Measurements from ENCODE around the gene SSBP4. TPM values are rescaled to one million over a fixed set of nuclear protein-coding genes. Genes with fewer than 3 reads are reported as not detected.

Gene SSBP4
- total and polyA plus RNA-seq, 9 of the 15 experiments (the other 6 are each of a cell fraction or from before 2014, with no cell fraction given): 1.1 to 189 (median 39.0) TPM

DNA sequence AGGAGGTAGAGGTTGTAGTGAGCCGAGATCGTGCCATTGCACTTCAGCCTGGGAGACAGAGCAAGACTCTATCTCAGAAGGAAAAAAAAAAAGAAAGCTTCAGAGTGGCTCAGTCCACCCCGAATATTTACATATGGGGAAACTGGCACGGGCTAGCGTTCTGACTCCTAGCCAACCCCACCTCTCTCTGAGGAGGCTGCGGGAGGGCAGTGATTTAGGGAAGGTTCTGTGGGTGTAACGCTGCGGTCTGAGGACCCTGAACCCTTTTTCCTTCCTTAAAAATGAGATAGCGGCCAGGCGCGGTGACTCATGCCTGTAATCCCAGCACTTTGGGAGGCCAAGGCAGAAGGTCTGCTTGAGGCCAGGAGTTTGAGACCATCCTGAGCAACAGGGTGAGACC is 26.8 kb upstream of the SSBP4 start (continued):
- TF ChIP-seq RHOXF2B (CRISPR knock-in tag; conservative IDR thresholded peaks at IDR 0.05) (no peak), SMARCA5 (IDR thresholded peaks at IDR 0.05) (no peak), ARID1B (IDR thresholded peaks at IDR 0.05) (peak; percentile 75), BHLHE40 (IDR thresholded peaks at IDR 0.05; ENCODE audit: low read length) (peak; percentile 29; the same call in 1 of the 2 replicates), HDAC1 (IDR thresholded peaks at IDR 0.05) (peak in 1 of 2 experiments; percentile 68; a peak in 2 of 4 replicates), ZBTB1 (CRISPR knock-in tag; IDR thresholded peaks at IDR 0.05; ENCODE audit: borderline replicate concordance, low read depth) (peak; percentile 28; the same call in 1 of the 2 replicates), NFIC (IDR thresholded peaks at IDR 0.05) (0 out of 2 replicates have a peak, but pooled peaks have one; percentile 29), RCOR1 (IDR thresholded peaks at IDR 0.05; ENCODE audit: borderline replicate concordance in 1 of 2, low read depth in 2 of 2, low read length in 2 of 2) (peak; percentile 78 to 94; a peak in 3 of 4 replicates), BCOR (IDR thresholded peaks at IDR 0.05) (0 out of 2 replicates have a peak, but pooled peaks have one; percentile 6), ESRRA (IDR thresholded peaks at IDR 0.05; ENCODE audit: borderline replicate concordance, low read depth) (peak; percentile 13; the same call in 1 of the 2 replicates), POLR3A (IDR thresholded peaks at IDR 0.05; ENCODE audit: borderline replicate concordance, extremely low read depth, insufficient read depth, insufficient read length) (no peak), JUN (IDR thresholded peaks at IDR 0.05; ENCODE audit: borderline replicate concordance, low read depth, low read length) (0 out of 2 replicates have a peak, but pooled peaks have one; percentile 77), JUN (CRISPR knock-in tag; IDR thresholded peaks at IDR 0.05; ENCODE audit: borderline replicate concordance) (no peak), SMARCE1 (IDR thresholded peaks at IDR 0.05) (peak; percentile 81), HDAC2 (IDR thresholded peaks at IDR 0.05) (peak; percentile 61; the same call in 1 of the 2 replicates), ZBTB7A (IDR thresholded peaks at IDR 0.05; ENCODE audit: borderline replicate concordance, control insufficient read depth, low read depth, low read length) (peak; percentile 68; the same call in 1 of the 2 replicates), CC2D1A (IDR thresholded peaks at IDR 0.05) (no peak), EGR1 (conservative IDR thresholded peaks at IDR 0.05) (0 out of 2 replicates have a peak, but pooled peaks have one; percentile 10), JUND (IDR thresholded peaks at IDR 0.05; ENCODE audit: borderline replicate concordance, low read depth, low read length) (peak; percentile 94), JUND (tag; IDR thresholded peaks at IDR 0.05; ENCODE audit: borderline replicate concordance, low read depth, low read length) (peak; percentile 92; the same call in 2 of the 3 replicates)
- TF ChIP-seq, protein P1, sequence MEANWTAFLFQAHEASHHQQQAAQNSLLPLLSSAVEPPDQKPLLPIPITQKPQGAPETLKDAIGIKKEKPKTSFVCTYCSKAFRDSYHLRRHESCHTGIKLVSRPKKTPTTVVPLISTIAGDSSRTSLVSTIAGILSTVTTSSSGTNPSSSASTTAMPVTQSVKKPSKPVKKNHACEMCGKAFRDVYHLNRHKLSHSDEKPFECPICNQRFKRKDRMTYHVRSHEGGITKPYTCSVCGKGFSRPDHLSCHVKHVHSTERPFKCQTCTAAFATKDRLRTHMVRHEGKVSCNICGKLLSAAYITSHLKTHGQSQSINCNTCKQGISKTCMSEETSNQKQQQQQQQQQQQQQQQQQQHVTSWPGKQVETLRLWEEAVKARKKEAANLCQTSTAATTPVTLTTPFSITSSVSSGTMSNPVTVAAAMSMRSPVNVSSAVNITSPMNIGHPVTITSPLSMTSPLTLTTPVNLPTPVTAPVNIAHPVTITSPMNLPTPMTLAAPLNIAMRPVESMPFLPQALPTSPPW (CRISPR knock-in tag; IDR thresholded peaks at IDR 0.05): peak; percentile 18; the same call in 1 of the 2 replicates
- TF ChIP-seq, protein P2, sequence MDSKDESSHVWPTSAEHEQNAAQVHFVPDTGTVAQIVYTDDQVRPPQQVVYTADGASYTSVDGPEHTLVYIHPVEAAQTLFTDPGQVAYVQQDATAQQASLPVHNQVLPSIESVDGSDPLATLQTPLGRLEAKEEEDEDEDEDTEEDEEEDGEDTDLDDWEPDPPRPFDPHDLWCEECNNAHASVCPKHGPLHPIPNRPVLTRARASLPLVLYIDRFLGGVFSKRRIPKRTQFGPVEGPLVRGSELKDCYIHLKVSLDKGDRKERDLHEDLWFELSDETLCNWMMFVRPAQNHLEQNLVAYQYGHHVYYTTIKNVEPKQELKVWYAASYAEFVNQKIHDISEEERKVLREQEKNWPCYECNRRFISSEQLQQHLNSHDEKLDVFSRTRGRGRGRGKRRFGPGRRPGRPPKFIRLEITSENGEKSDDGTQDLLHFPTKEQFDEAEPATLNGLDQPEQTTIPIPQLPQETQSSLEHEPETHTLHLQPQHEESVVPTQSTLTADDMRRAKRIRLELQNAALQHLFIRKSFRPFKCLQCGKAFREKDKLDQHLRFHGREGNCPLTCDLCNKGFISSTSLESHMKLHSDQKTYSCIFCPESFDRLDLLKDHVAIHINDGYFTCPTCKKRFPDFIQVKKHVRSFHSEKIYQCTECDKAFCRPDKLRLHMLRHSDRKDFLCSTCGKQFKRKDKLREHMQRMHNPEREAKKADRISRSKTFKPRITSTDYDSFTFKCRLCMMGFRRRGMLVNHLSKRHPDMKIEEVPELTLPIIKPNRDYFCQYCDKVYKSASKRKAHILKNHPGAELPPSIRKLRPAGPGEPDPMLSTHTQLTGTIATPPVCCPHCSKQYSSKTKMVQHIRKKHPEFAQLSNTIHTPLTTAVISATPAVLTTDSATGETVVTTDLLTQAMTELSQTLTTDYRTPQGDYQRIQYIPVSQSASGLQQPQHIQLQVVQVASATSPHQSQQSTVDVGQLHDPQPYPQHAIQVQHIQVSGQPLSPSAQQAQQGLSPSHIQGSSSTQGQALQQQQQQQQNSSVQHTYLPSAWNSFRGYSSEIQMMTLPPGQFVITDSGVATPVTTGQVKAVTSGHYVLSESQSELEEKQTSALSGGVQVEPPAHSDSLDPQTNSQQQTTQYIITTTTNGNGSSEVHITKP (IDR thresholded peaks at IDR 0.05; ENCODE audit: partially characterized antibody): peak; percentile 48
- TF ChIP-seq, protein P3, sequence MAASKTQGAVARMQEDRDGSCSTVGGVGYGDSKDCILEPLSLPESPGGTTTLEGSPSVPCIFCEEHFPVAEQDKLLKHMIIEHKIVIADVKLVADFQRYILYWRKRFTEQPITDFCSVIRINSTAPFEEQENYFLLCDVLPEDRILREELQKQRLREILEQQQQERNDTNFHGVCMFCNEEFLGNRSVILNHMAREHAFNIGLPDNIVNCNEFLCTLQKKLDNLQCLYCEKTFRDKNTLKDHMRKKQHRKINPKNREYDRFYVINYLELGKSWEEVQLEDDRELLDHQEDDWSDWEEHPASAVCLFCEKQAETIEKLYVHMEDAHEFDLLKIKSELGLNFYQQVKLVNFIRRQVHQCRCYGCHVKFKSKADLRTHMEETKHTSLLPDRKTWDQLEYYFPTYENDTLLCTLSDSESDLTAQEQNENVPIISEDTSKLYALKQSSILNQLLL (CRISPR knock-in tag; IDR thresholded peaks at IDR 0.05; ENCODE audit: borderline replicate concordance): no peak

Data from K562 (cell line).